Measurements from ENCODE around the gene SUZ12. TPM values are rescaled to one million over a fixed set of nuclear protein-coding genes. Genes with fewer than 3 reads are reported as not detected.
A peak's percentile ranks its signal among the peaks of the same experiment; 100 is the strongest.
"Not testable (repeated sequence)": the region's sequence is repeated elsewhere in the genome, so short reads cannot be mapped to it uniquely, and the experiment has no call there.

Gene SUZ12
- total RNA-seq, 2 donors from 2014 or later = 12.0 to 12.4 TPM

DNA sequence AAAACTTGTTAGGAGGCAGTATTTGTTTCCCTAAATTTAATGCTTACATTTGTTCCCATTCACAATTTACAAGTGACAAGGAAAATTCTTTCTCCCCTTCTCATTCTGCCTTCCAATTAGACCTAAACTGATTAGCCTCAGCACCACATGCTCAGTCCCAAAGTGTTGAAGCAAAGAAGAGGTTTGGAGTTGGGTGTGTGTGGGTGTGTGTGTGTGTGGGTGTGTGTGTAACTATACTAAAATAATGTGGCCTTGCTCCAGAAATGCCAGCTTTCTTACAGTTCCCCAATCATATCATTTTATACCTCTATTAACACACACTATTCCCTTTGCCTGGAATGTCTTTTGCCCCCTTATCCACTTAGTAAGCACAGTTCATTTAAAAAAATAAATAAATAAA, 28.4 kb upstream of the SUZ12 start:
- no peak for DNase-seq (ENCODE audit: low spot score)
- Histone ChIP-seq H3K4me1 (peaks cover 0 to 8% of the 10 kb centered on the region in 2 donors), H3K36me3 (no peaks in the 10 kb centered on the region), H3K4me3 (no peak overlapping the region), H3K27me3 (no peaks in the 10 kb centered on the region), H3K9me3 (no peaks in the 10 kb centered on the region), H3K27ac (no peak overlapping the region)
- TF ChIP-seq, protein P1, sequence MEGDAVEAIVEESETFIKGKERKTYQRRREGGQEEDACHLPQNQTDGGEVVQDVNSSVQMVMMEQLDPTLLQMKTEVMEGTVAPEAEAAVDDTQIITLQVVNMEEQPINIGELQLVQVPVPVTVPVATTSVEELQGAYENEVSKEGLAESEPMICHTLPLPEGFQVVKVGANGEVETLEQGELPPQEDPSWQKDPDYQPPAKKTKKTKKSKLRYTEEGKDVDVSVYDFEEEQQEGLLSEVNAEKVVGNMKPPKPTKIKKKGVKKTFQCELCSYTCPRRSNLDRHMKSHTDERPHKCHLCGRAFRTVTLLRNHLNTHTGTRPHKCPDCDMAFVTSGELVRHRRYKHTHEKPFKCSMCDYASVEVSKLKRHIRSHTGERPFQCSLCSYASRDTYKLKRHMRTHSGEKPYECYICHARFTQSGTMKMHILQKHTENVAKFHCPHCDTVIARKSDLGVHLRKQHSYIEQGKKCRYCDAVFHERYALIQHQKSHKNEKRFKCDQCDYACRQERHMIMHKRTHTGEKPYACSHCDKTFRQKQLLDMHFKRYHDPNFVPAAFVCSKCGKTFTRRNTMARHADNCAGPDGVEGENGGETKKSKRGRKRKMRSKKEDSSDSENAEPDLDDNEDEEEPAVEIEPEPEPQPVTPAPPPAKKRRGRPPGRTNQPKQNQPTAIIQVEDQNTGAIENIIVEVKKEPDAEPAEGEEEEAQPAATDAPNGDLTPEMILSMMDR (IDR thresholded peaks at IDR 0.05) = no peak

DNA sequence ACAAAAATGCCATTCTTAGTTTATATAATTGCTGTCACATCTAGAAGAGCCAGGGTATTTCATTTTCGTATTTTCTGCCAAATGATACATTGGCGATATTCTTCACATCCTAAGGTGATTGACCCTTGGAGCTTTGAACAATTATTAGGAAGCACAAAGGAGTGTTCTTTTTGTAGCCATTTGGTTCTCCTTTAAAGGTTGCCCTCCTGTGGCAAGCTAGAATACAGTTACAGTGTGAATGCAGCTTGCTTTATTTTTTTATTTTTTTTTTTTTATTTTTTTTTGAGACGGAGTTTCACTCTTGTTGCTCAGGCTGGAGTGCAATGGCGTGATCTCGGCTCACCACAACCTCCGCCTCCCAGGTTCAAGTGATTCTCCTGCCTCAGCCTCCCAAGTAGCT, 24.1 kb upstream of the SUZ12 start:
- not testable (repeated sequence) for H3K36me3 ChIP-seq; H3K27me3 ChIP-seq; H3K27ac ChIP-seq; H3K9me3 ChIP-seq; H3K4me3 ChIP-seq; H3K4me1 ChIP-seq; DNase-seq (ENCODE audit: low spot score)

DNA sequence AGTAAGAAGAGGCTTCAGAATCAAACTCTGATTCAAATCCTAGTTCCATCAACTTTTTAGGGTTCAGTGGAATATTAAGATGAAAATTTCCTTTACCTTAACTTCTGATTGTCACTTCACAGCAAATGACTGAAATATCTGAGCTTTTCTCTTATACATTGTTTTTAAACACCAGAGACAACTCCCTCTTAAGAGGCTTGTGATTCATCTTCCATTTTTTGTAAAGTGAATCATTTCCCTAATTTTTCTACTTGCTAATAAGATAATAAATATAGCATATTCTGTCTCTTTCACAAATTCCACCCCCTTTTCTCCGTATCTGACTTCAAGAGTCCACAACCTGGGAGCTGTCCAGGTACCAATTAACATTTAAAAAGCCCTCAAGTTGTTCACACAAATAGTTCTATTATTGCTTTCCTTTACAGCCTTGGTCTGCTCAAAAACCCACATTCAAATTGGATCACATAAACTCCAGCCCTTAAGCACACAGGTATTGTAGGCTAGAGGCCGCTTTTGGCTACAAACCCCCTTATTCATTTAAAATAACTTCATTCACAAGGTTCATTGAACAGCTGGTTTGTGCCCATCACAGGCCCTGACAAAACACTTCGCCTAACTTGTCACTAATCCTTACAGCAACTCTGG, 21.2 kb upstream of the SUZ12 start:
- TF ChIP-seq, protein P1 (IDR thresholded peaks at IDR 0.05) = no peak
- DNase-seq (ENCODE audit: low spot score) = no peak
- Histone ChIP-seq H3K27me3 (peaks cover 0 to 5% of the 10 kb centered on the region in 2 donors), H3K4me3 (no peak overlapping the region), H3K9me3 (no peaks in the 10 kb centered on the region), H3K27ac (no peak overlapping the region), H3K36me3 (no peaks in the 10 kb centered on the region), H3K4me1 (no peaks in the 10 kb centered on the region)

DNA sequence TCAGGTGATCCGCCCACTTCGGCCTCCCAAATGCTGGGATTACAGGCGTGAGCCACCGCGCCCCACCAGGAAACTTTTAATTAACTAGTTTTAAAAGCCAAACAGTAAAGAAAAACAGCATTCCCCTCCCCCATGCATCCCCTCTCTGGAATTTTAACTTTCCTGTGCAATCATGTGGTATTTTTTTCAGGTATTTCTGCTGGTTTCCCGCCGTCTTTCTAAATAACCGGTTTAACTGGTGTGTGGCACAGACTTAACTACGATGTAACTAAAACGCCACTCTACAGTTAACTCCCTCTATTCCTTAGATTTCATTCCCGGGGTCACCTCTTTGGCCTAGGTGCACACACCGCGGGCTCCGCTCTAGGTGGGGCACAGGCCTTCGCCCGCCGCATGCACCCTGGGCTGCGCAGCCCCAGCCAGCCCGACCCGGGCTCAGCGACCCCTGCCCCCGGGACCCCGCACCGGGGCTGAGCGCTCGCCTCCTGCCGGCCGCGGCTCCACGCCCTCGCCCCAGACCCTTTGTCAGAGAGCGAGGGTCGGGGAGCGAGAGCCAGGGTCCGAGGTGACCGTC, 20.2 kb upstream of the SUZ12 start:
- H3K27ac ChIP-seq = no peak overlapping the region
- DNase-seq (ENCODE audit: low spot score) = no peak
- H3K36me3 ChIP-seq = no peaks in the 10 kb centered on the region
- no peaks in the 10 kb centered on the region for H3K4me1 ChIP-seq
- H3K27me3 ChIP-seq = peaks cover 0 to 5% of the 10 kb centered on the region in 2 donors
- no peaks in the 10 kb centered on the region for H3K9me3 ChIP-seq
- TF ChIP-seq, protein P1 (IDR thresholded peaks at IDR 0.05) = no peak
- peak overlapping the region in 1 of 2 donors; percentile 24 for H3K4me3 ChIP-seq

DNA sequence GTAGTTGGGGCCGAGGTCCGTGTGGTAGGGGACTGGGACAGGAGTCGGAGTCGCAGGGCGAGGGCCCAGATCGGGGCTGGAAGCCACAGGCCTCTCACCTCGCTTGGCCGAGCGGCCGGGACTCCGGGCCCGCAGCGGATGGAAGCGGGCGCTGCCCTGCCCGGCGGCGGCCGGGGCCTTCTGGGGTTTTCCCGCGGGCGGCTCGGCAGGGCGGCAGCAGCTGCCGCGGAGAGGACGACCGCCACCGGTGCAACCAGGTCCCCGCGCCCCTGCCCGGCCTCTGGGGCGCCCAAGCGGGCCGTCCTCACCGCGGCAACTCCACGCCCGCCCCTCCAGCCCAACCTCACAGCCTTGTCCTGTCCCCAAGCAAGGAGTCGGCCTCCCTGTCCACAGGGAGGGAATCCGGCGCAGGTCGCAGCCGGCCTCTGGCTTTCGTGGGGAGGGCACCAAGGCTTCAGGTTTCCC, 19.7 kb upstream of the SUZ12 start:
- Histone ChIP-seq H3K27ac (no peak overlapping the region), H3K4me1 (no peaks in the 10 kb centered on the region), H3K36me3 (no peaks in the 10 kb centered on the region), H3K27me3 (peaks cover 0 to 5% of the 10 kb centered on the region in 2 donors), H3K9me3 (no peaks in the 10 kb centered on the region), H3K4me3 (peak overlapping the region in 1 of 2 donors; percentile 24)
- DNase-seq (ENCODE audit: low spot score) = no peak
- TF ChIP-seq, protein P1 (IDR thresholded peaks at IDR 0.05) = no peak

DNA sequence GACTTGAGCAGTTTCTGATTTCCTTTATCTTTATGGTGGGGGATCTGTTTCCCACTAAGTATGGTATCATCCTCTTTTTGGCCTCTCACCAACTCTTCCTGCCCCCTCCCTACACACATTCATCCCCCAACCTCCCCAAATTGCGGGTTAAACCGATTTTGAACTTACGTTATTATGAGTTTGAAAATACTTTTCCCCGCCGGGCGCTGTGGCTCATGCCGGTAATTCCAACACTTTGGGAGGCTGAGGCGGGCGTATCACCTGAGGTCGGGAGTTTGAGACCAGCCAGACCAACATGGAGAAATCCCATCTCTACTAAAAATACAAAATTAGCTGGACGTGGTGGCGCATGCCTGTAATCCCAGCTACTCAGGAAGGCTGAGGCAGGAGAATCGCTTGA, 19.1 kb upstream of the SUZ12 start:
- not testable (repeated sequence) for H3K9me3 ChIP-seq; H3K4me3 ChIP-seq; H3K27ac ChIP-seq; H3K4me1 ChIP-seq; DNase-seq (ENCODE audit: low spot score); H3K27me3 ChIP-seq; H3K36me3 ChIP-seq

DNA sequence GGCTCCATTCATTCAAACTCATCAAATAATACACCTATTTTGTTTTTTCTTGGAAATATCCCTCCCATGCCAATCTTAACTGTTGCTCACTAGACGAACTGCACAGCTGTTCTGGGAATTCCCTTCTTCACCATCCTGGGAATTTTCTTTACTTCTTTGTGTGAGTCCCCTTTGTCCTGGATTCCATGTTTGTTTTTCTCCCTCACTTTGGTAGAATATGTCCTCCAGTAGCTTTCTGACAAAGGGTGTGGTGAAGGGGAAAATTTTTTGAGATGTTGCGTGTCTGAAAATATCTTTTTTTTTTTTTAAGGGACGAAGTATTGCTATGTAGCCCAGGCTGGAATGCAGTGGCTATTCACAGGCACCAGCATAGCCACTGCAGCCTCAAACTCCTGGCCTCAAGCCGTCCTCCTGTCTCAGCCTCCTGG, 18.1 kb upstream of the SUZ12 start:
- H3K27me3 ChIP-seq = peaks cover 0 to 5% of the 10 kb centered on the region in 2 donors
- H3K27ac ChIP-seq = no peak overlapping the region
- no peak overlapping the region for H3K4me3 ChIP-seq
- no peak for DNase-seq (ENCODE audit: low spot score)
- H3K4me1 ChIP-seq = no peaks in the 10 kb centered on the region
- no peaks in the 10 kb centered on the region for H3K9me3 ChIP-seq
- H3K36me3 ChIP-seq = no peaks in the 10 kb centered on the region
- TF ChIP-seq, protein P1 (IDR thresholded peaks at IDR 0.05) = no peak
